H9 (cell line): ENCODE data around the gene RTP2. TPM values are rescaled to one million over a fixed set of nuclear protein-coding genes. Genes with fewer than 3 reads are reported as not detected.

Source experiments
- DNase-seq: peaks from one replicate; pipeline ENCODE4 v3.0.0-alpha.2; 2017
- H2AFZ ChIP-seq: one replicate; pipeline ENCODE4 v1.6.1; 2013; ENCODE audit warnings: mild to moderate bottlenecking, low read length, control low read depth, moderate library complexity
- H2AK5ac ChIP-seq: 2 replicates; pipeline ENCODE4 v1.6.1; 2013; ENCODE audit warnings: low read length, control low read depth, mixed read lengths; ENCODE audit not compliant: insufficient read length
- H2BK120ac ChIP-seq: one replicate; pipeline ENCODE4 v1.6.1; 2013; ENCODE audit warnings: low read depth, mild to moderate bottlenecking, low read length, control low read depth, inconsistent platforms; ENCODE audit not compliant: poor library complexity, severe bottlenecking
- H2BK12ac ChIP-seq: 2 replicates; pipeline ENCODE4 v1.6.1; 2013; ENCODE audit warnings: low read length, control low read depth, mixed read lengths, low read depth; ENCODE audit not compliant: insufficient read length
- H2BK15ac ChIP-seq: 2 replicates; pipeline ENCODE4 v1.6.1; 2013; ENCODE audit warnings: low read depth, low read length, control low read depth
- H2BK20ac ChIP-seq: one replicate; pipeline ENCODE4 v1.6.1; 2013; ENCODE audit warnings: low read depth, mild to moderate bottlenecking, low read length, control low read depth, inconsistent platforms; ENCODE audit not compliant: poor library complexity, severe bottlenecking
- H2BK5ac ChIP-seq: 2 replicates; pipeline ENCODE4 v1.6.1; 2013; ENCODE audit warnings: low read length, control low read depth, mixed read lengths; ENCODE audit not compliant: insufficient read length
- H3K14ac ChIP-seq: 2 replicates; pipeline ENCODE4 v1.6.1; 2013; ENCODE audit warnings: low read length, control low read depth; ENCODE audit not compliant: insufficient read depth
- H3K18ac ChIP-seq: 2 replicates; pipeline ENCODE4 v1.6.1; 2013; ENCODE audit warnings: low read depth, mild to moderate bottlenecking, mixed read lengths, low read length, control low read depth; ENCODE audit not compliant: insufficient read length
- H3K23ac ChIP-seq: 2 replicates; pipeline ENCODE4 v1.6.1; 2013; ENCODE audit warnings: low read length, control low read depth, mixed read lengths, low read depth; ENCODE audit not compliant: insufficient read length
- H3K23me2 ChIP-seq: 2 replicates; pipeline ENCODE4 v1.6.1; 2013; ENCODE audit warnings: low read depth, mild to moderate bottlenecking, mixed read lengths, low read length, control low read depth; ENCODE audit not compliant: insufficient read length, poor library complexity, severe bottlenecking
- H3K27ac ChIP-seq: 2 replicates; pipeline ENCODE4 v1.5.1; 2013; ENCODE audit warnings: low read length, control low read depth, mixed read lengths, low read depth; ENCODE audit not compliant: insufficient read length
- H3K27me3 ChIP-seq: 2 replicates; pipeline ENCODE4 v1.6.1; 2013; ENCODE audit warnings: low read length, control low read depth, inconsistent platforms; ENCODE audit not compliant: insufficient read depth
- H3K4ac ChIP-seq: 2 replicates; pipeline ENCODE4 v1.6.1; 2013; ENCODE audit warnings: low read depth, mild to moderate bottlenecking, control low read depth, inconsistent platforms, low read length, moderate library complexity
- H3K4me1 ChIP-seq: 2 replicates; pipeline ENCODE4 v1.6.1; 2013; ENCODE audit warnings: low read length, control low read depth, inconsistent platforms; ENCODE audit not compliant: insufficient read depth
- H3K4me2 ChIP-seq: 2 replicates; pipeline ENCODE4 v1.6.1; 2013; ENCODE audit warnings: low read length, control low read depth, mixed read lengths; ENCODE audit not compliant: insufficient read length, insufficient read depth
- H3K56ac ChIP-seq: 2 replicates; pipeline ENCODE4 v1.6.1; 2013; ENCODE audit warnings: low read depth, mild to moderate bottlenecking, mixed read lengths, low read length, control low read depth; ENCODE audit not compliant: insufficient read length
- H3K79me1 ChIP-seq: 2 replicates; pipeline ENCODE4 v1.6.1; 2013; ENCODE audit warnings: low read depth, mild to moderate bottlenecking, moderate library complexity, low read length, control low read depth, inconsistent platforms; ENCODE audit not compliant: insufficient read depth, poor library complexity, severe bottlenecking
- H3K79me2 ChIP-seq: 2 replicates; pipeline ENCODE4 v1.6.1; 2013; ENCODE audit warnings: low read length, control low read depth, inconsistent platforms; ENCODE audit not compliant: insufficient read depth
- H3K9ac ChIP-seq: 2 replicates; pipeline ENCODE4 v1.6.1; 2013; ENCODE audit warnings: low read length, control low read depth, mixed read lengths; ENCODE audit not compliant: insufficient read length; ENCODE audit errors: extremely low read depth
- H3K9me3 ChIP-seq: one replicate; pipeline ENCODE4 v1.6.1; 2013; ENCODE audit warnings: low read depth, low read length, inconsistent platforms; ENCODE audit not compliant: control insufficient read depth
- H3T11ph ChIP-seq: one replicate; pipeline ENCODE4 v1.6.1; 2013; ENCODE audit warnings: mild to moderate bottlenecking, low read length, control low read depth, inconsistent platforms
- H4K20me1 ChIP-seq: one replicate; pipeline ENCODE4 v1.6.1; 2013; ENCODE audit not compliant: control insufficient read depth, insufficient read length, insufficient read depth
- H4K5ac ChIP-seq: 2 replicates; pipeline ENCODE4 v1.6.1; 2013; ENCODE audit warnings: low read depth, mild to moderate bottlenecking, mixed read lengths, low read length, control low read depth; ENCODE audit not compliant: insufficient read length
- H4K8ac ChIP-seq: replicated peaks from 2 replicates; pipeline ENCODE4 v1.6.1; 2013; ENCODE audit warnings: low read length, control low read depth, mixed read lengths, low read depth; ENCODE audit not compliant: insufficient read length
- H4K91ac ChIP-seq: 2 replicates; pipeline ENCODE4 v1.6.1; 2013; ENCODE audit warnings: low read depth, mild to moderate bottlenecking, moderate library complexity, mixed read lengths, low read length, control low read depth; ENCODE audit not compliant: insufficient read length
- H3K27ac Mint-ChIP-seq, 3 experiments: 2 replicates in 2 of 3; 3 replicates in 1 of 3; pipeline ENCODE4 v1.8.0; 2020 to 2021; ENCODE audit warnings: mixed read lengths in 3 of 3, mild to moderate bottlenecking in 1 of 3, moderate library complexity in 1 of 3
- H3K27me3 Mint-ChIP-seq: 2 replicates; pipeline ENCODE4 v1.8.0; 2021; ENCODE audit warnings: low read depth, mild to moderate bottlenecking, moderate library complexity, mixed read lengths
- H3K36me3 Mint-ChIP-seq, 3 experiments: 2 replicates in 2 of 3; 3 replicates in 1 of 3; pipeline ENCODE4 v1.8.0; 2020 to 2021; ENCODE audit warnings: low read depth in 3 of 3, mixed read lengths in 3 of 3; ENCODE audit not compliant: insufficient read depth in 1 of 3
- H3K4me1 Mint-ChIP-seq, 2 experiments: 2 replicates each; pipeline ENCODE4 v1.8.0; 2020; ENCODE audit warnings: mixed read lengths in 2 of 2
- H3K4me3 Mint-ChIP-seq, 2 experiments: 2 replicates in 1 of 2; 3 replicates in 1 of 2; pipeline ENCODE4 v1.8.0; 2020 to 2021; ENCODE audit warnings: mild to moderate bottlenecking in 2 of 2, mixed read lengths in 2 of 2, moderate library complexity in 1 of 2
- H3K9me3 Mint-ChIP-seq, 2 experiments: 2 replicates in 1 of 2; 3 replicates in 1 of 2; pipeline ENCODE4 v1.8.0; 2020; ENCODE audit warnings: mild to moderate bottlenecking in 2 of 2, mixed read lengths in 2 of 2, moderate library complexity in 1 of 2
- WGBS: extraction: QIAGEN DNeasy Blood & Tissue Kit; methylation state at CpG from one replicate; pipeline ENCODE4 v1.1.7; 2013; ENCODE audit warnings: missing lambda C conversion rate, low lambda C conversion rate, mixed read lengths; ENCODE audit not compliant: insufficient read length; ENCODE audit errors: extremely low coverage; 5-methylcytosine and 5-hydroxymethylcytosine counted together
- total RNA-seq: library from RNA; stranded (reverse); gene quantifications from 2 replicates; pipeline ENCODE4 v1.2.1, GENCODE V29; 2021
- TF ChIP-seq, protein P1 (sequence below): fragments of 200-600 bp; sonication (generic); conservative IDR thresholded peaks from 3 replicates; pipeline ENCODE4 v1.8.0; 2021; ENCODE audit warnings: antibody characterized with exemption, mild to moderate bottlenecking

RTP2 gene
- total RNA-seq, 1 experiment from 2014 or later = not detected

DNA sequence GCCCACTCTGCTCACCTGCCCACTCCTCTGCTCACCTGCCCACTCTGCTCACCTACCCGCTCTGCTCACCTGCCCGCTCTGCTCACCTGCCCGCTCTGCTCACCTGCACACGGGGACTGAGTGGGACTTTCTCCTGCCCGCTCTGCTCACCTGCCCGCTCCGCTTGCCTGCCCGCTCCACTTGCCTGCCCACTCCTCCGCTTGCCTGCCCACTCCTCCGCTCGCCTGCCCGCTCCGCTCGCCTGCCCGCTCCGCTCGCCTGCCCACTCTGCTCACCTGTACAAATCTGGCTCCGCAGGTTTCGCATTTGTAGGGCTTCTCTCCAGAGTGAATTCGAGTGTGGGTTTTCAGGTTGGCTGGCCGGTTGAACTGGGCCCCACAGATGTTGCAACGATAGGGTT is 22.9 kb upstream of the RTP2 start:
- Histone ChIP-seq H3K23me2 (no peaks in the 10 kb centered on the region), H3T11ph (no peak overlapping the region), H4K5ac (no peak overlapping the region), H3K27me3 (no peaks in the 10 kb centered on the region), H3K23ac (no peak overlapping the region), H3K79me1 (no peaks in the 10 kb centered on the region), H3K4me1 (no peaks in the 10 kb centered on the region), H3K4me2 (no peak overlapping the region), H4K91ac (no peak overlapping the region), H4K20me1 (no peaks in the 10 kb centered on the region), H2BK20ac (no peak overlapping the region), H2BK5ac (no peak overlapping the region), H2BK120ac (no peak overlapping the region), H2AFZ (no peak overlapping the region), H3K56ac (no peak overlapping the region), H3K18ac (no peak overlapping the region), H2BK15ac (no peak overlapping the region), H3K27ac (no peak overlapping the region), H3K9ac (no peak overlapping the region), H3K9me3 (no peaks in the 10 kb centered on the region), H3K4ac (no peak overlapping the region), H3K79me2 (no peaks in the 10 kb centered on the region), H4K8ac (no peak overlapping the region), H2BK12ac (no peak overlapping the region), H2AK5ac (no peak overlapping the region), H3K14ac (no peak overlapping the region)
- Mint-ChIP-seq H3K9me3 (no peaks in the 10 kb centered on the region; a peak in 1 of 5 replicates), H3K4me3 (no peak overlapping the region), H3K27me3 (no peaks in the 10 kb centered on the region), H3K4me1 (peaks cover 10 to 16% of the 10 kb centered on the region in 2 experiments), H3K27ac (no peak overlapping the region; a peak in 1 of 7 replicates), H3K36me3 (peaks cover 3 to 91% (median 81%) of the 10 kb centered on the region in 3 experiments; a peak in 6 of 7 replicates)
- no peak for DNase-seq
- no CpG with 5 or more reads among the region's 22 CpGs for WGBS
- TF ChIP-seq, protein P1, sequence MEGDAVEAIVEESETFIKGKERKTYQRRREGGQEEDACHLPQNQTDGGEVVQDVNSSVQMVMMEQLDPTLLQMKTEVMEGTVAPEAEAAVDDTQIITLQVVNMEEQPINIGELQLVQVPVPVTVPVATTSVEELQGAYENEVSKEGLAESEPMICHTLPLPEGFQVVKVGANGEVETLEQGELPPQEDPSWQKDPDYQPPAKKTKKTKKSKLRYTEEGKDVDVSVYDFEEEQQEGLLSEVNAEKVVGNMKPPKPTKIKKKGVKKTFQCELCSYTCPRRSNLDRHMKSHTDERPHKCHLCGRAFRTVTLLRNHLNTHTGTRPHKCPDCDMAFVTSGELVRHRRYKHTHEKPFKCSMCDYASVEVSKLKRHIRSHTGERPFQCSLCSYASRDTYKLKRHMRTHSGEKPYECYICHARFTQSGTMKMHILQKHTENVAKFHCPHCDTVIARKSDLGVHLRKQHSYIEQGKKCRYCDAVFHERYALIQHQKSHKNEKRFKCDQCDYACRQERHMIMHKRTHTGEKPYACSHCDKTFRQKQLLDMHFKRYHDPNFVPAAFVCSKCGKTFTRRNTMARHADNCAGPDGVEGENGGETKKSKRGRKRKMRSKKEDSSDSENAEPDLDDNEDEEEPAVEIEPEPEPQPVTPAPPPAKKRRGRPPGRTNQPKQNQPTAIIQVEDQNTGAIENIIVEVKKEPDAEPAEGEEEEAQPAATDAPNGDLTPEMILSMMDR = no peak
